Measurements from ENCODE around the gene LRRN1.

DNA sequence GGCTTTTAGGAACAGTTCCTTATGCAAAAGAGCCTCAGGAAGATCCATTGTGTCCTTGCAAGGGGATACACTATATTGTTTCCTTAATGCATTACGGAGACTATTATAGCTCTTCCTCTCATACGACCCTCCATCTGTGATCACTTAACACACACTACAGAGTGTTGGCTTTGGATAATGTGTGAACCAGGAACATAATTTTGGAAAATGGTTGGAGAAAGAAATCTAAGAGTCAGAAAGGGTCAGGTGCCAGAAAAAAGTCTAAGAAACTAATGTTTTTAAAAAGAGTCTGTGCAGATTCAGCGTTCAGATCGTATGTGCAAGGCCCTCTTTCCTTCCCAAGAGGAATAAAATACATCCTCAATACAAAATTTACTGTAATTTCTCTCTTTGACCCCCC lies 27.3 kb downstream of the LRRN1 start:
- TF ChIP-seq, protein P1, sequence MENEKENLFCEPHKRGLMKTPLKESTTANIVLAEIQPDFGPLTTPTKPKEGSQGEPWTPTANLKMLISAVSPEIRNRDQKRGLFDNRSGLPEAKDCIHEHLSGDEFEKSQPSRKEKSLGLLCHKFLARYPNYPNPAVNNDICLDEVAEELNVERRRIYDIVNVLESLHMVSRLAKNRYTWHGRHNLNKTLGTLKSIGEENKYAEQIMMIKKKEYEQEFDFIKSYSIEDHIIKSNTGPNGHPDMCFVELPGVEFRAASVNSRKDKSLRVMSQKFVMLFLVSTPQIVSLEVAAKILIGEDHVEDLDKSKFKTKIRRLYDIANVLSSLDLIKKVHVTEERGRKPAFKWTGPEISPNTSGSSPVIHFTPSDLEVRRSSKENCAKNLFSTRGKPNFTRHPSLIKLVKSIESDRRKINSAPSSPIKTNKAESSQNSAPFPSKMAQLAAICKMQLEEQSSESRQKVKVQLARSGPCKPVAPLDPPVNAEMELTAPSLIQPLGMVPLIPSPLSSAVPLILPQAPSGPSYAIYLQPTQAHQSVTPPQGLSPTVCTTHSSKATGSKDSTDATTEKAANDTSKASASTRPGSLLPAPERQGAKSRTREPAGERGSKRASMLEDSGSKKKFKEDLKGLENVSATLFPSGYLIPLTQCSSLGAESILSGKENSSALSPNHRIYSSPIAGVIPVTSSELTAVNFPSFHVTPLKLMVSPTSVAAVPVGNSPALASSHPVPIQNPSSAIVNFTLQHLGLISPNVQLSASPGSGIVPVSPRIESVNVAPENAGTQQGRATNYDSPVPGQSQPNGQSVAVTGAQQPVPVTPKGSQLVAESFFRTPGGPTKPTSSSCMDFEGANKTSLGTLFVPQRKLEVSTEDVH (IDR thresholded peaks at IDR 0.05; ENCODE audit: low read depth, partially characterized antibody), result no peak
- no peak for TF ChIP-seq LARP7 (IDR thresholded peaks at IDR 0.05)
- TF ChIP-seq, protein P2, sequence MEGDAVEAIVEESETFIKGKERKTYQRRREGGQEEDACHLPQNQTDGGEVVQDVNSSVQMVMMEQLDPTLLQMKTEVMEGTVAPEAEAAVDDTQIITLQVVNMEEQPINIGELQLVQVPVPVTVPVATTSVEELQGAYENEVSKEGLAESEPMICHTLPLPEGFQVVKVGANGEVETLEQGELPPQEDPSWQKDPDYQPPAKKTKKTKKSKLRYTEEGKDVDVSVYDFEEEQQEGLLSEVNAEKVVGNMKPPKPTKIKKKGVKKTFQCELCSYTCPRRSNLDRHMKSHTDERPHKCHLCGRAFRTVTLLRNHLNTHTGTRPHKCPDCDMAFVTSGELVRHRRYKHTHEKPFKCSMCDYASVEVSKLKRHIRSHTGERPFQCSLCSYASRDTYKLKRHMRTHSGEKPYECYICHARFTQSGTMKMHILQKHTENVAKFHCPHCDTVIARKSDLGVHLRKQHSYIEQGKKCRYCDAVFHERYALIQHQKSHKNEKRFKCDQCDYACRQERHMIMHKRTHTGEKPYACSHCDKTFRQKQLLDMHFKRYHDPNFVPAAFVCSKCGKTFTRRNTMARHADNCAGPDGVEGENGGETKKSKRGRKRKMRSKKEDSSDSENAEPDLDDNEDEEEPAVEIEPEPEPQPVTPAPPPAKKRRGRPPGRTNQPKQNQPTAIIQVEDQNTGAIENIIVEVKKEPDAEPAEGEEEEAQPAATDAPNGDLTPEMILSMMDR (IDR thresholded peaks at IDR 0.05 in 2 of 3, conservative IDR thresholded peaks at IDR 0.05 in 1 of 3; ENCODE audit: insufficient read depth in 2 of 3, low read depth in 1 of 3, low read length in 3 of 3), result no peak
- TF ChIP-seq, protein P3, sequence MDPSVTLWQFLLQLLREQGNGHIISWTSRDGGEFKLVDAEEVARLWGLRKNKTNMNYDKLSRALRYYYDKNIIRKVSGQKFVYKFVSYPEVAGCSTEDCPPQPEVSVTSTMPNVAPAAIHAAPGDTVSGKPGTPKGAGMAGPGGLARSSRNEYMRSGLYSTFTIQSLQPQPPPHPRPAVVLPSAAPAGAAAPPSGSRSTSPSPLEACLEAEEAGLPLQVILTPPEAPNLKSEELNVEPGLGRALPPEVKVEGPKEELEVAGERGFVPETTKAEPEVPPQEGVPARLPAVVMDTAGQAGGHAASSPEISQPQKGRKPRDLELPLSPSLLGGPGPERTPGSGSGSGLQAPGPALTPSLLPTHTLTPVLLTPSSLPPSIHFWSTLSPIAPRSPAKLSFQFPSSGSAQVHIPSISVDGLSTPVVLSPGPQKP (CRISPR knock-in tag; IDR thresholded peaks at IDR 0.05), result no peak
- no peak for TF ChIP-seq ERF (CRISPR knock-in tag; IDR thresholded peaks at IDR 0.05)
- no peak for TF ChIP-seq BRD4 (IDR thresholded peaks at IDR 0.05)
- no peak for TF ChIP-seq TAF7 (tag; IDR thresholded peaks at IDR 0.05)
- no peak for TF ChIP-seq ZKSCAN1 (IDR thresholded peaks at IDR 0.05; ENCODE audit: low read depth, low read length)
- TF ChIP-seq FOXJ3 (CRISPR knock-in tag; IDR thresholded peaks at IDR 0.05), result no peak
- TF ChIP-seq RAD51 (IDR thresholded peaks at IDR 0.05; ENCODE audit: borderline replicate concordance, low read depth), result no peak
- TF ChIP-seq RFX5 (IDR thresholded peaks at IDR 0.05; ENCODE audit: low read depth, low read length), result no peak
- no peak for TF ChIP-seq KDM1A (IDR thresholded peaks at IDR 0.05)
- no peak for TF ChIP-seq CBX8 (IDR thresholded peaks at IDR 0.05; ENCODE audit: borderline replicate concordance, extremely low read depth, low read depth, low read length, poor library complexity, severe bottlenecking)
- TF ChIP-seq CBX5 (IDR thresholded peaks at IDR 0.05; ENCODE audit: borderline replicate concordance, low read depth), result no peak
